ENCODE data around the gene HSD17B8. TPM values are rescaled to one million over a fixed set of nuclear protein-coding genes. Genes with fewer than 3 reads are reported as not detected.

HSD17B8 gene
- polyA plus RNA-seq, 2 of the 4 experiments (the other 2 are of a cell fraction) = 9.5 to 16.5 TPM

GRCh38 chr6:33241968-33242367 lies 37.5 kb downstream of the HSD17B8 start:
- no peak overlapping the region for H3K27ac ChIP-seq
- ChIA-PET CTCF (no interaction called here), POLR2A (no interaction called here)
- H3K4me1 ChIP-seq = no peaks in the 10 kb centered on the region
- no peak for ATAC-seq
- no peak overlapping the region for H3K4me2 ChIP-seq
- no peak for FAIRE-seq
- H3K4me3 ChIP-seq = no peak overlapping the region
- no peak for DNase-seq (ENCODE audit: low read depth in 1 of 2, low spot score in 1 of 2)
- 19% methylated on average over 3 of the region's 3 CpGs for WGBS (ENCODE audit: missing lambda C conversion rate)
- no peaks in the 10 kb centered on the region for H3K9me3 ChIP-seq
- TF ChIP-seq MAZ (IDR thresholded peaks at IDR 0.05; ENCODE audit: borderline replicate concordance, low read depth, low read length) = no peak
- TF ChIP-seq SMC3 (IDR thresholded peaks at IDR 0.05) = no peak
- no peak for TF ChIP-seq RCOR1 (IDR thresholded peaks at IDR 0.05; ENCODE audit: low read depth, low read length)
- TF ChIP-seq PBX3 (IDR thresholded peaks at IDR 0.05) = no peak
- TF ChIP-seq HEYL (CRISPR knock-in tag; IDR thresholded peaks at IDR 0.05) = no peak
- no peak for TF ChIP-seq RAD21 (conservative IDR thresholded peaks at IDR 0.05 in 1 of 2, IDR thresholded peaks at IDR 0.05 in 1 of 2)
- TF ChIP-seq CTCF (IDR thresholded peaks at IDR 0.05) = no peak
- TF ChIP-seq FOSB (CRISPR knock-in tag; IDR thresholded peaks at IDR 0.05) = no peak
- TF ChIP-seq GATA3 (IDR thresholded peaks at IDR 0.05; ENCODE audit: borderline replicate concordance) = no peak
- TF ChIP-seq MAX (IDR thresholded peaks at IDR 0.05) = no peak
- TF ChIP-seq JUNB (IDR thresholded peaks at IDR 0.05) = no peak
- TF ChIP-seq HOXA7 (CRISPR knock-in tag; IDR thresholded peaks at IDR 0.05) = no peak
- no peak for TF ChIP-seq EHMT2 (IDR thresholded peaks at IDR 0.05; ENCODE audit: low read depth)
- no peak for TF ChIP-seq NFE2L2 (conservative IDR thresholded peaks at IDR 0.05; ENCODE audit: low read length)
- TF ChIP-seq E2F6 (IDR thresholded peaks at IDR 0.05; ENCODE audit: borderline replicate concordance, low read depth) = no peak
- no peak for TF ChIP-seq HOXB13 (CRISPR knock-in tag; IDR thresholded peaks at IDR 0.05; ENCODE audit: low read depth)
- TF ChIP-seq ZNF302 (CRISPR knock-in tag; IDR thresholded peaks at IDR 0.05) = no peak

GRCh38 chr6:33243476-33243875 lies 39.0 kb downstream of the HSD17B8 start:
- POLR2A ChIA-PET = no interaction called here
- FAIRE-seq = no peak
- 18% methylated on average over 1 of the region's 1 CpG for WGBS (ENCODE audit: missing lambda C conversion rate)

More at GRCh38 chr6:33243476-33243875, 39.0 kb downstream of the HSD17B8 start:
- H3K4me2 ChIP-seq = no peak overlapping the region
- CTCF ChIA-PET = no interaction called here
- no peak overlapping the region for H3K27ac ChIP-seq
- no peaks in the 10 kb centered on the region for H3K4me1 ChIP-seq
- H3K4me3 ChIP-seq = no peak overlapping the region
- H3K9me3 ChIP-seq = no peaks in the 10 kb centered on the region
- DNase-seq (ENCODE audit: low read depth in 1 of 2, low spot score in 1 of 2) (no peak), ATAC-seq (no peak)
- TF ChIP-seq NR3C1 (IDR thresholded peaks at IDR 0.05) (no peak), KDM1A (IDR thresholded peaks at IDR 0.05; ENCODE audit: low read depth) (no peak), RAD21 (conservative IDR thresholded peaks at IDR 0.05 in 1 of 2, IDR thresholded peaks at IDR 0.05 in 1 of 2) (no peak), HDAC2 (IDR thresholded peaks at IDR 0.05) (no peak), MAX (IDR thresholded peaks at IDR 0.05) (no peak), RCOR1 (IDR thresholded peaks at IDR 0.05; ENCODE audit: low read depth, low read length) (no peak), BHLHE40 (IDR thresholded peaks at IDR 0.05; ENCODE audit: low read depth, low read length) (no peak), FOSB (CRISPR knock-in tag; IDR thresholded peaks at IDR 0.05) (no peak), ZFP36 (IDR thresholded peaks at IDR 0.05; ENCODE audit: borderline replicate concordance, partially characterized antibody) (no peak), BCL3 (IDR thresholded peaks at IDR 0.05) (no peak), GATA3 (IDR thresholded peaks at IDR 0.05; ENCODE audit: borderline replicate concordance) (no peak), MAFK (IDR thresholded peaks at IDR 0.05; ENCODE audit: partially characterized antibody) (no peak), FOXS1 (CRISPR knock-in tag; IDR thresholded peaks at IDR 0.05) (no peak), PBX3 (IDR thresholded peaks at IDR 0.05) (no peak), RNF2 (IDR thresholded peaks at IDR 0.05; ENCODE audit: borderline replicate concordance, low read depth) (no peak), CEBPB (IDR thresholded peaks at IDR 0.05) (no peak), HOXB13 (CRISPR knock-in tag; IDR thresholded peaks at IDR 0.05; ENCODE audit: low read depth) (no peak)
